AG08395 (cell line): ENCODE data around the gene TOGARAM1.
"Not testable (repeated sequence)": the region's sequence is repeated elsewhere in the genome, so short reads cannot be mapped to it uniquely, and the experiment has no call there.

Experiments
- DNase-seq: peaks from one replicate; pipeline ENCODE4 v3.0.0; 2012; ENCODE audit warnings: mixed read lengths, low spot score

The TOGARAM1 gene

GRCh38 chr14:45038865-45039264 is 76.9 kb downstream of the TOGARAM1 start:
- no peak for DNase-seq

- no peak for DNase-seq
Observed at GRCh38 chr14:45039390-45039789, 77.4 kb downstream of the TOGARAM1 start.

GRCh38 chr14:45041641-45042040 is 79.7 kb downstream of the TOGARAM1 start:
- no peak for DNase-seq

- no peak for DNase-seq
Observed at GRCh38 chr14:45044638-45045037, 82.6 kb downstream of the TOGARAM1 start.

- no peak for DNase-seq
Observed at GRCh38 chr14:45048385-45048784, 86.4 kb downstream of the TOGARAM1 start.

- no peak for DNase-seq
Observed at GRCh38 chr14:45051180-45051579, 89.2 kb downstream of the TOGARAM1 start.

GRCh38 chr14:45051896-45052295 is 89.9 kb downstream of the TOGARAM1 start:
- DNase-seq: no peak

GRCh38 chr14:45057349-45057748 is 95.4 kb downstream of the TOGARAM1 start:
- DNase-seq: no peak

GRCh38 chr14:45057881-45058364 is 95.9 kb downstream of the TOGARAM1 start:
- DNase-seq: no peak

- no peak for DNase-seq
Observed at GRCh38 chr14:45060551-45060950, 98.6 kb downstream of the TOGARAM1 start.

GRCh38 chr14:45065540-45065939 is 103.5 kb downstream of the TOGARAM1 start:
- DNase-seq: no peak

- no peak for DNase-seq
Observed at GRCh38 chr14:45065956-45066355, 104.0 kb downstream of the TOGARAM1 start.

GRCh38 chr14:45066667-45067066 is 104.7 kb downstream of the TOGARAM1 start:
- DNase-seq: no peak

- no peak for DNase-seq
Observed at GRCh38 chr14:45068396-45068795, 106.4 kb downstream of the TOGARAM1 start.

- DNase-seq: no peak
Observed at GRCh38 chr14:45070215-45070614, 108.2 kb downstream of the TOGARAM1 start.

- no peak for DNase-seq
Observed at GRCh38 chr14:45072126-45072525, 110.1 kb downstream of the TOGARAM1 start.

- no peak for DNase-seq
Observed at GRCh38 chr14:45073231-45073879, 111.4 kb downstream of the TOGARAM1 start.

GRCh38 chr14:45078323-45078722 is 116.3 kb downstream of the TOGARAM1 start:
- no peak for DNase-seq

GRCh38 chr14:45080416-45080968 is 118.5 kb downstream of the TOGARAM1 start:
- not testable (repeated sequence) for DNase-seq

GRCh38 chr14:45081096-45081495 is 119.1 kb downstream of the TOGARAM1 start:
- not testable (repeated sequence) for DNase-seq

GRCh38 chr14:45082420-45082819 is 120.4 kb downstream of the TOGARAM1 start:
- no peak for DNase-seq

- DNase-seq: no peak
Observed at GRCh38 chr14:45083617-45083975, 121.6 kb downstream of the TOGARAM1 start.

GRCh38 chr14:45083976-45084722 is 122.2 kb downstream of the TOGARAM1 start, which contains the start of gene PRPF39:
Gene PRPF39 (plus strand): TSS chr14:45084116. CDS start chr14:45095240, 11,124 bp downstream.
- DNase-seq: peak; percentile 99
